ENCODE data around the gene SNX33.

DNA sequence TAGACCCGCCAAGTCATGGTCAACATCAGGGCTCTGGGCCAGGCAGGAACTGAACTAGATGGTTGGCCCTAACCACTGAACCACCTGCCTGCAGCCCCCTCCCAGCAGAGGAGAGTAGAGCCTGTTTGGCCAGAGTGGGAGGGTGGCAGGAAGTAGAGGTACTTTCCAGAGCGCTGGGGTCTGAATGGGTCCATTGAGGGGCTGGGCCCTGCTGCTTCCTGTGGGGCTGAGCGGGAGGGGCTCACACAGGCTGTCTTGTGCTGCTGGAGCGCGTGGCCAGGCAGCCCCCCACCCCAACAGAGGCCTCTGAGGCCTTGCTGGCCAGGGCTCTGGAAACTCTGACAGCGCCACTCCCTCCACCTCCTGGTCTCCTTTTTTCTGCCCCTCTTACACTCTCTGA lies 47.5 kb downstream of the SNX33 start:
- TF ChIP-seq POLR2A (IDR thresholded peaks at IDR 0.05), result no peak
- TF ChIP-seq, protein P1, sequence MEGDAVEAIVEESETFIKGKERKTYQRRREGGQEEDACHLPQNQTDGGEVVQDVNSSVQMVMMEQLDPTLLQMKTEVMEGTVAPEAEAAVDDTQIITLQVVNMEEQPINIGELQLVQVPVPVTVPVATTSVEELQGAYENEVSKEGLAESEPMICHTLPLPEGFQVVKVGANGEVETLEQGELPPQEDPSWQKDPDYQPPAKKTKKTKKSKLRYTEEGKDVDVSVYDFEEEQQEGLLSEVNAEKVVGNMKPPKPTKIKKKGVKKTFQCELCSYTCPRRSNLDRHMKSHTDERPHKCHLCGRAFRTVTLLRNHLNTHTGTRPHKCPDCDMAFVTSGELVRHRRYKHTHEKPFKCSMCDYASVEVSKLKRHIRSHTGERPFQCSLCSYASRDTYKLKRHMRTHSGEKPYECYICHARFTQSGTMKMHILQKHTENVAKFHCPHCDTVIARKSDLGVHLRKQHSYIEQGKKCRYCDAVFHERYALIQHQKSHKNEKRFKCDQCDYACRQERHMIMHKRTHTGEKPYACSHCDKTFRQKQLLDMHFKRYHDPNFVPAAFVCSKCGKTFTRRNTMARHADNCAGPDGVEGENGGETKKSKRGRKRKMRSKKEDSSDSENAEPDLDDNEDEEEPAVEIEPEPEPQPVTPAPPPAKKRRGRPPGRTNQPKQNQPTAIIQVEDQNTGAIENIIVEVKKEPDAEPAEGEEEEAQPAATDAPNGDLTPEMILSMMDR (IDR thresholded peaks at IDR 0.05 in 4 of 5, conservative IDR thresholded peaks at IDR 0.05 in 1 of 5), result no peak
